Fibroblast of lung (primary cell): ENCODE measurements around the gene KCNJ5. TPM values are rescaled to one million over a fixed set of nuclear protein-coding genes. Genes with fewer than 3 reads are reported as not detected.
A peak's percentile ranks its signal among the peaks of the same experiment; 100 is the strongest.

Experiments
- DNase-seq, 2 donors: peaks; one replicate each; pipeline versions ENCODE4 v3.0.0 to v3.0.0-alpha.2; 2010; ENCODE audit warnings: low read depth in 2 of 2
- H2AFZ ChIP-seq: 2 replicates; pipeline ENCODE4 v1.5.1; 2012; ENCODE audit warnings: low read length, control low read depth, inconsistent platforms
- H3K27ac ChIP-seq: 2 replicates; pipeline ENCODE4 v1.5.1; 2011; ENCODE audit warnings: low read length, control low read depth; ENCODE audit not compliant: insufficient read depth
- H3K27me3 ChIP-seq: 2 replicates; pipeline ENCODE4 v1.5.1; 2011; ENCODE audit warnings: mild to moderate bottlenecking, low read length; ENCODE audit not compliant: control insufficient read depth, insufficient read depth
- H3K36me3 ChIP-seq: 2 replicates; pipeline ENCODE4 v1.5.1; 2011; ENCODE audit warnings: low read length; ENCODE audit not compliant: control insufficient read depth, insufficient read depth
- H3K4me1 ChIP-seq: 2 replicates; pipeline ENCODE4 v1.5.1; 2011; ENCODE audit warnings: low read length; ENCODE audit not compliant: control insufficient read depth, insufficient read depth; ENCODE audit errors: extremely low read depth
- H3K4me2 ChIP-seq: 2 replicates; pipeline ENCODE4 v1.5.1; 2011; ENCODE audit warnings: low read length, control low read depth; ENCODE audit not compliant: insufficient read depth; ENCODE audit errors: extremely low read depth
- H3K4me3 ChIP-seq, 4 experiments: fragments of 200-600 bp in 1 of 4; sonication (generic) in 1 of 4; replicated peaks in 1 of 4; 2 replicates each; pipeline ENCODE4 v1.5.1; 2011 to 2016; ENCODE audit warnings: low read length in 4 of 4, low read depth in 3 of 4, mild to moderate bottlenecking in 3 of 4, control low read depth in 2 of 4, inconsistent platforms in 1 of 4, mixed read lengths in 1 of 4; ENCODE audit not compliant: insufficient read depth in 1 of 4; ENCODE audit errors: control extremely low read depth in 1 of 4
- H3K79me2 ChIP-seq: 2 replicates; pipeline ENCODE4 v1.5.1; 2012; ENCODE audit warnings: mild to moderate bottlenecking, low read length, inconsistent platforms; ENCODE audit not compliant: control insufficient read depth, insufficient read depth
- H3K9ac ChIP-seq: 2 replicates; pipeline ENCODE4 v1.5.1; 2011; ENCODE audit warnings: mild to moderate bottlenecking, low read length, control low read depth; ENCODE audit not compliant: insufficient read depth
- H3K9me3 ChIP-seq: 2 replicates; pipeline ENCODE4 v1.5.1; 2012; ENCODE audit warnings: low read depth, low read length; ENCODE audit not compliant: control insufficient read depth, insufficient read depth
- H4K20me1 ChIP-seq: 2 replicates; pipeline ENCODE4 v1.5.1; 2011; ENCODE audit warnings: low read length; ENCODE audit not compliant: control insufficient read depth, insufficient read depth; ENCODE audit errors: extremely low read depth
- CTCF ChIP-seq, 2 donors: IDR thresholded peaks in 1 of 2; conservative IDR thresholded peaks in 1 of 2; 1 replicate in 1 of 2; 2 replicates in 1 of 2; pipeline ENCODE4 v1.5.1; 2011 to 2012; ENCODE audit warnings: low read length in 2 of 2, control low read depth in 1 of 2, inconsistent platforms in 1 of 2, low read depth in 1 of 2, mild to moderate bottlenecking in 1 of 2
- EZH2 ChIP-seq: IDR thresholded peaks from 2 replicates; pipeline ENCODE4 v1.5.1; 2012; ENCODE audit warnings: low read length, control low read depth, mild to moderate bottlenecking; ENCODE audit errors: missing control alignments
- polyA plus RNA-seq, 2 donors: library from polyadenylated mRNA; depleted of rRNA in 1 of 2; stranded (reverse) in 1 of 2; unstranded in 1 of 2; fragments of >200 nt; gene quantifications; 2 replicates each; pipeline ENCODE4 v1.2.1, GENCODE V29; 2011 to 2012; ENCODE audit warnings: missing spikeins in 1 of 2
- total RNA-seq: library from RNA; depleted of rRNA; stranded (reverse); fragments of >200 nt; gene quantifications from 2 replicates; pipeline ENCODE4 v1.2.1, GENCODE V29; 2014

Gene KCNJ5
- total and polyA plus RNA-seq, 2 donors (not counting 1 experiment from before 2014, with no cell fraction given): 0.24 to 0.33 TPM

GRCh38 chr11:128882451-128882850 lies 8.7 kb upstream of the KCNJ5 start:
- Histone ChIP-seq H2AFZ (no peak overlapping the region), H3K27me3 (peaks cover 22% of the 10 kb centered on the region), H3K4me1 (no peaks in the 10 kb centered on the region), H3K27ac (no peak overlapping the region), H3K9ac (no peak overlapping the region), H3K79me2 (no peaks in the 10 kb centered on the region), H3K4me2 (no peak overlapping the region), H3K36me3 (no peaks in the 10 kb centered on the region), H3K9me3 (no peaks in the 10 kb centered on the region), H3K4me3 (no peak overlapping the region), H4K20me1 (no peaks in the 10 kb centered on the region)
- no peak for TF ChIP-seq EZH2
- no peak for TF ChIP-seq CTCF (conservative IDR thresholded peaks at IDR 0.05 in 1 of 2, IDR thresholded peaks at IDR 0.05 in 1 of 2; ENCODE audit: low read depth in 1 of 2, low read length in 2 of 2)
- no peak for DNase-seq

- no peak overlapping the region for H3K9ac ChIP-seq
- TF ChIP-seq CTCF (conservative IDR thresholded peaks at IDR 0.05 in 1 of 2, IDR thresholded peaks at IDR 0.05 in 1 of 2; ENCODE audit: low read depth in 1 of 2, low read length in 2 of 2): no peak
- no peak overlapping the region for H3K27ac ChIP-seq
- no peak overlapping the region for H3K4me3 ChIP-seq
- H3K79me2 ChIP-seq: no peaks in the 10 kb centered on the region
- H3K9me3 ChIP-seq: no peaks in the 10 kb centered on the region
- no peaks in the 10 kb centered on the region for H3K4me1 ChIP-seq
- H4K20me1 ChIP-seq: no peaks in the 10 kb centered on the region
- no peak for DNase-seq
- no peaks in the 10 kb centered on the region for H3K36me3 ChIP-seq
- no peak overlapping the region for H2AFZ ChIP-seq
- no peak overlapping the region for H3K4me2 ChIP-seq
- H3K27me3 ChIP-seq: peaks cover 18% of the 10 kb centered on the region
Observed at GRCh38 chr11:128884054-128884453, 7.1 kb upstream of the KCNJ5 start.

GRCh38 chr11:128884703-128885338 lies 6.3 kb upstream of the KCNJ5 start:
- TF ChIP-seq CTCF (conservative IDR thresholded peaks at IDR 0.05 in 1 of 2, IDR thresholded peaks at IDR 0.05 in 1 of 2; ENCODE audit: low read depth in 1 of 2, low read length in 2 of 2) (peak; percentile 67 to 72), EZH2 (no peak)
- H3K27ac ChIP-seq: no peak overlapping the region
- peaks cover 18% of the 10 kb centered on the region for H3K27me3 ChIP-seq
- no peaks in the 10 kb centered on the region for H3K36me3 ChIP-seq
- no peaks in the 10 kb centered on the region for H3K4me1 ChIP-seq
- no peaks in the 10 kb centered on the region for H3K9me3 ChIP-seq
- H3K4me2 ChIP-seq: no peak overlapping the region
- H4K20me1 ChIP-seq: no peaks in the 10 kb centered on the region
- peak; percentile 54 to 76 for DNase-seq
- no peak overlapping the region for H3K4me3 ChIP-seq
- H3K9ac ChIP-seq: no peak overlapping the region
- no peak overlapping the region for H2AFZ ChIP-seq
- H3K79me2 ChIP-seq: no peaks in the 10 kb centered on the region
